ENCODE measurements around the gene ACO1.

DNA sequence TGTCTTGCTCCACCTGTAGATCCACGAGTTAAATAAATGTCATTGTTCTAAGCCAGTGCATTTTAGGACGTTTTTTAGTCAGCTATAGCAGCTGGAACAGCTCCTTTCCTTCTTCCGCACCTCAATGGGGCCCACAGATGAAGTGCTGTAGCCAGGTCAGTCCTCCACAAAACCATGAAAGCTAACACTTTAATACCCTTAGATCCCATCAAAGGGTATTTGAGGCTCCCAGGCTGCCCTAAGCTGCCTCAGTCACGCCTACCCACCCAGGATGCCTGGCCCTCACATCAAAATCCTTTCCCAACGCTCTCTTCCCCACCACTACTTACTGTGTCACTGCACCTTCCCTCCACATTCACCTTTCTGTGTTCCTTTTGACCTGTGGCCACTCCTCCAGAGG is 44.1 kb upstream of the ACO1 start:
- TF ChIP-seq, protein P1, sequence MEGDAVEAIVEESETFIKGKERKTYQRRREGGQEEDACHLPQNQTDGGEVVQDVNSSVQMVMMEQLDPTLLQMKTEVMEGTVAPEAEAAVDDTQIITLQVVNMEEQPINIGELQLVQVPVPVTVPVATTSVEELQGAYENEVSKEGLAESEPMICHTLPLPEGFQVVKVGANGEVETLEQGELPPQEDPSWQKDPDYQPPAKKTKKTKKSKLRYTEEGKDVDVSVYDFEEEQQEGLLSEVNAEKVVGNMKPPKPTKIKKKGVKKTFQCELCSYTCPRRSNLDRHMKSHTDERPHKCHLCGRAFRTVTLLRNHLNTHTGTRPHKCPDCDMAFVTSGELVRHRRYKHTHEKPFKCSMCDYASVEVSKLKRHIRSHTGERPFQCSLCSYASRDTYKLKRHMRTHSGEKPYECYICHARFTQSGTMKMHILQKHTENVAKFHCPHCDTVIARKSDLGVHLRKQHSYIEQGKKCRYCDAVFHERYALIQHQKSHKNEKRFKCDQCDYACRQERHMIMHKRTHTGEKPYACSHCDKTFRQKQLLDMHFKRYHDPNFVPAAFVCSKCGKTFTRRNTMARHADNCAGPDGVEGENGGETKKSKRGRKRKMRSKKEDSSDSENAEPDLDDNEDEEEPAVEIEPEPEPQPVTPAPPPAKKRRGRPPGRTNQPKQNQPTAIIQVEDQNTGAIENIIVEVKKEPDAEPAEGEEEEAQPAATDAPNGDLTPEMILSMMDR (IDR thresholded peaks at IDR 0.05; ENCODE audit: insufficient read depth, low read depth, low read length): no peak
- TF ChIP-seq EZH2 (IDR thresholded peaks at IDR 0.05; ENCODE audit: insufficient read depth, low read length): no peak

All from astrocyte (in vitro differentiated cells and primary cell).